GM19240 (cell line): ENCODE measurements around the gene AREL1.

Source experiments
- DNase-seq: peaks from one replicate; pipeline ENCODE4 v3.0.0; 2011; ENCODE audit warnings: low spot score; ENCODE audit not compliant: insufficient read length

AREL1 gene

GRCh38 chr14:74697976-74698375 is 14.9 kb downstream of the AREL1 start:
- no peak for DNase-seq

- no peak for DNase-seq
These were observed 15.3 kb downstream of the AREL1 start for GRCh38 chr14:74697543-74697942.

- no peak for DNase-seq
These were observed 15.9 kb downstream of the AREL1 start for GRCh38 chr14:74697011-74697410.

GRCh38 chr14:74695406-74695805 is 17.5 kb downstream of the AREL1 start:
- DNase-seq = no peak

- no peak for DNase-seq
These were observed 19.7 kb downstream of the AREL1 start for GRCh38 chr14:74693191-74693590.

GRCh38 chr14:74691456-74691855 is 21.4 kb downstream of the AREL1 start:
- DNase-seq = no peak

- DNase-seq = no peak
These were observed 26.8 kb downstream of the AREL1 start for GRCh38 chr14:74685921-74686678.

GRCh38 chr14:74685056-74685455 is 27.8 kb downstream of the AREL1 start:
- DNase-seq = no peak

- peak; percentile 11 for DNase-seq
These were observed 28.4 kb downstream of the AREL1 start for GRCh38 chr14:74684434-74684833.

- DNase-seq = no peak
These were observed 29.5 kb downstream of the AREL1 start for GRCh38 chr14:74683406-74683805.

- no peak for DNase-seq
These were observed 30.5 kb downstream of the AREL1 start for GRCh38 chr14:74682169-74682952.

GRCh38 chr14:74675219-74675618 is 37.7 kb downstream of the AREL1 start:
- DNase-seq = no peak

GRCh38 chr14:74673768-74674167 is 39.1 kb downstream of the AREL1 start:
- DNase-seq = no peak

- DNase-seq = no peak
These were observed 41.1 kb downstream of the AREL1 start for GRCh38 chr14:74671789-74672188.

- DNase-seq = no peak
These were observed 42.0 kb downstream of the AREL1 start for GRCh38 chr14:74670726-74671411.

GRCh38 chr14:74669846-74670245 is 43.0 kb downstream of the AREL1 start:
- no peak for DNase-seq

GRCh38 chr14:74669256-74669655 is 43.6 kb downstream of the AREL1 start:
- DNase-seq = no peak

GRCh38 chr14:74667758-74668157 is 45.1 kb downstream of the AREL1 start:
- DNase-seq = no peak

- DNase-seq = no peak
These were observed 48.2 kb downstream of the AREL1 start for GRCh38 chr14:74664717-74665116.

- DNase-seq = no peak
These were observed 49.0 kb downstream of the AREL1 start for GRCh38 chr14:74663884-74664283.

- no peak for DNase-seq
These were observed 51.0 kb downstream of the AREL1 start for GRCh38 chr14:74661726-74662450.

GRCh38 chr14:74660863-74661262 is 52.0 kb downstream of the AREL1 start:
- no peak for DNase-seq
